Thyroid gland (tissue), 4 donors: ENCODE data around the gene RUNX2. TPM values are rescaled to one million over a fixed set of nuclear protein-coding genes. Genes with fewer than 3 reads are reported as not detected.

Experiments
- DNase-seq, 2 donors: peaks; one replicate each; pipeline ENCODE4 v3.0.0-alpha.2; 2019
- H3K27ac ChIP-seq, 3 donors: fragments of 200-600 bp; sonication (generic); 1 replicate in 2 of 3; 2 replicates in 1 of 3; pipeline ENCODE4 v1.5.1; 2016 to 2019; ENCODE audit warnings: mild to moderate bottlenecking in 1 of 3, moderate library complexity in 1 of 3
- H3K27me3 ChIP-seq: fragments of 200-600 bp; sonication (generic); one replicate; pipeline ENCODE4 v1.5.1; 2019
- H3K36me3 ChIP-seq, 2 donors: fragments of 200-600 bp; sonication (generic); one replicate each; pipeline ENCODE4 v1.5.1; 2016 to 2019
- H3K4me1 ChIP-seq, 2 donors: fragments of 200-600 bp; sonication (generic); one replicate each; pipeline ENCODE4 v1.5.1; 2017 to 2019
- H3K4me3 ChIP-seq, 3 donors: fragments of 200-600 bp; sonication (generic); replicated peaks in 1 of 3; 1 replicate in 2 of 3; 2 replicates in 1 of 3; pipeline ENCODE4 v1.5.1; 2016; ENCODE audit warnings: mild to moderate bottlenecking in 1 of 3
- H3K9me3 ChIP-seq: fragments of 200-600 bp; sonication (generic); one replicate; pipeline ENCODE4 v1.5.1; 2017
- POLR2A ChIP-seq, 2 donors: fragments of 450-650 bp; IDR thresholded peaks; one replicate each; pipeline ENCODE4 v1.6.1; 2017; ENCODE audit warnings: antibody characterized with exemption in 2 of 2, mild to moderate bottlenecking in 2 of 2, moderate library complexity in 1 of 2
- WGBS, 2 donors: methylation state at CpG; one replicate each; pipeline ENCODE4 v1.1.5; 2017; 5-methylcytosine and 5-hydroxymethylcytosine counted together
- intact Hi-C: fragments of 100-400 bp; cut with DNase I; formaldehyde crosslinking; loops from one replicate; pipeline ENCODE4 v1.15.1; 2023
- total RNA-seq, 4 donors: library from RNA; depleted of rRNA; stranded (reverse); fragments of >200 nt; gene quantifications; one replicate each; pipeline ENCODE4 v1.2.3, GENCODE V29; 2016
- TF ChIP-seq, protein P1 (sequence below), 6 experiments: fragments of 200-600 bp in 3 of 6; fragments of 450-650 bp in 3 of 6; sonication (generic) in 3 of 6; IDR thresholded peaks; one replicate each; pipeline ENCODE4 v1.5.1; 2016 to 2019; ENCODE audit warnings: antibody characterized with exemption in 6 of 6, mild to moderate bottlenecking in 2 of 6, inconsistent platforms in 1 of 6, moderate library complexity in 1 of 6

Gene RUNX2
- total RNA-seq, 4 donors from 2014 or later = 1.6 to 4.2 (median 2.7) TPM

DNA sequence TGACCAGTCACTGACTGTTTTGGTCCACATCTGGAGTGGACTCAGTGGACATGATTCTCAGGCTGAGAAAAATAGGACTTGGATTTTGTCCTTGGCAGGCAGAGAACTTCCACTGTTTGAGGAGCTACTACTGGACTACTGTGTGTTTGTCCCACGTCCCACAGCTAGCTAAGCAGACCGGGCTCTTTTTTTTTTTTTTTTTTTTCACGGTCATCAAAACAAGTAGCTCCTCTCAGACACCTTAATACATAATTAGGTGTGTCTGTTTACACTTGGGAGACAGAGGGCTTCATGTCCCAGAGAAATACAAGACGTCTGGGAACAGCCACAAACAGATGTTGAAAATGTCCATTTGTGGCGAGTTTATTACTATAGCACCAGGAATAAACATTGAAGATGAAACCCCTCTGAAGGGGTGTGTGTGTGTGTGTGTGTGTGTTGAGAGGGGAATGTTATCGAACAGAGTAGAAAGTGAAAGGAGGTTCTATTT lies 204.6 kb downstream of the RUNX2 start:
- no peaks in the 10 kb centered on the region for H3K27me3 ChIP-seq
- H3K4me3 ChIP-seq = peak overlapping the region in 1 of 3 donors; percentile 5
- no peaks in the 10 kb centered on the region for H3K9me3 ChIP-seq
- DNase-seq = no peak
- H3K27ac ChIP-seq = no peak overlapping the region
- TF ChIP-seq, protein P1, sequence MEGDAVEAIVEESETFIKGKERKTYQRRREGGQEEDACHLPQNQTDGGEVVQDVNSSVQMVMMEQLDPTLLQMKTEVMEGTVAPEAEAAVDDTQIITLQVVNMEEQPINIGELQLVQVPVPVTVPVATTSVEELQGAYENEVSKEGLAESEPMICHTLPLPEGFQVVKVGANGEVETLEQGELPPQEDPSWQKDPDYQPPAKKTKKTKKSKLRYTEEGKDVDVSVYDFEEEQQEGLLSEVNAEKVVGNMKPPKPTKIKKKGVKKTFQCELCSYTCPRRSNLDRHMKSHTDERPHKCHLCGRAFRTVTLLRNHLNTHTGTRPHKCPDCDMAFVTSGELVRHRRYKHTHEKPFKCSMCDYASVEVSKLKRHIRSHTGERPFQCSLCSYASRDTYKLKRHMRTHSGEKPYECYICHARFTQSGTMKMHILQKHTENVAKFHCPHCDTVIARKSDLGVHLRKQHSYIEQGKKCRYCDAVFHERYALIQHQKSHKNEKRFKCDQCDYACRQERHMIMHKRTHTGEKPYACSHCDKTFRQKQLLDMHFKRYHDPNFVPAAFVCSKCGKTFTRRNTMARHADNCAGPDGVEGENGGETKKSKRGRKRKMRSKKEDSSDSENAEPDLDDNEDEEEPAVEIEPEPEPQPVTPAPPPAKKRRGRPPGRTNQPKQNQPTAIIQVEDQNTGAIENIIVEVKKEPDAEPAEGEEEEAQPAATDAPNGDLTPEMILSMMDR (IDR thresholded peaks at IDR 0.05) = no peak
- TF ChIP-seq POLR2A (IDR thresholded peaks at IDR 0.05) = no peak
- 23 to 31% methylated on average over 6 of the region's 6 CpGs for WGBS, 2 donors
- H3K36me3 ChIP-seq = no peaks in the 10 kb centered on the region
- no peaks in the 10 kb centered on the region for H3K4me1 ChIP-seq
- intact Hi-C loops = no loop called here

DNA sequence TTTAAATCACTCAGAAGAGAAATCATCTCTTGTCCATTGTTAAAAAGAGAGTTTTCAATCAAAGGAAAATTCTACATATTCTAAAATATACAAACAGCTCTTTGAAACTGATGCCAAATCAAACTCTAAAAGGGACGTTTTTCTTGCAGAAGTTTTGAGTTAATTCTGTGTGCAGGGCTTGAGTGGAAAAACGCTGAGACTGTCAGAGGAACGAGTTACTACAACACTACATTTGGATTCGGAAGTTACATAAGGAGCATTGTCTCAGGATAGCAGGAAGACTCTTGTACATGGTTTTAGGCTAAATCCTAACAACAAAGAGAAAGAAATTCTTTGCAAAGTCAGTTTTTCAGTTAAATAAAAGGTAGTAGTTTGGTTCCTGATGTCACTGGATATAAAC lies 205.3 kb downstream of the RUNX2 start:
- no peak for TF ChIP-seq POLR2A (IDR thresholded peaks at IDR 0.05)
- DNase-seq = no peak
- Histone ChIP-seq H3K27ac (no peak overlapping the region), H3K4me1 (no peaks in the 10 kb centered on the region), H3K9me3 (no peaks in the 10 kb centered on the region), H3K27me3 (no peaks in the 10 kb centered on the region), H3K36me3 (no peaks in the 10 kb centered on the region), H3K4me3 (peak overlapping the region in 1 of 3 donors; percentile 5)
- 10 to 16% methylated on average over 4 of the region's 4 CpGs for WGBS, 2 donors
- intact Hi-C loops = no loop called here

DNA sequence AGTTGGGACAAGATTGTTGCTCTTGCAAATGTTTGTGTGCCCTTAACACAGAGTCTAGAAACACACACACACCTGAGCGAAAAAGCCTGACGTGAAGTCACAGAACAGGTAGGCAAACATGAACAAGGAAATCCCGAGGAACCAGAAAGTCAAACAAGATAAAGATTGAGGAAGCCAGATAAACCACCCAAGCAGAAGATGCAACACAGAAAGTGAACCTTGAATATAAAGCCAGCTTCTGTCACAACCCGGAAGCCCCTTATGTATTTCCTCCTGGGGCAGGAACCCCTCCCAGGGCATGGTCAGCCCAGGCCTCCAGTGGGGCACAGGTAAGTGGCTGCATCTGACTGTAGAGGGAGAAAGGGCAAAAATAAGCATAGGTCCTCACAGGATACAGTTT lies 207.8 kb downstream of the RUNX2 start:
- no peaks in the 10 kb centered on the region for H3K9me3 ChIP-seq
- H3K27ac ChIP-seq = no peak overlapping the region
- no peak for DNase-seq
- 79 to 87% methylated on average over 4 of the region's 4 CpGs for WGBS, 2 donors
- H3K4me3 ChIP-seq = no peak overlapping the region
- H3K36me3 ChIP-seq = no peaks in the 10 kb centered on the region
- no peaks in the 10 kb centered on the region for H3K4me1 ChIP-seq
- intact Hi-C loops = no loop called here
- TF ChIP-seq, protein P1 (IDR thresholded peaks at IDR 0.05) = no peak
- TF ChIP-seq POLR2A (IDR thresholded peaks at IDR 0.05) = no peak
- no peaks in the 10 kb centered on the region for H3K27me3 ChIP-seq

DNA sequence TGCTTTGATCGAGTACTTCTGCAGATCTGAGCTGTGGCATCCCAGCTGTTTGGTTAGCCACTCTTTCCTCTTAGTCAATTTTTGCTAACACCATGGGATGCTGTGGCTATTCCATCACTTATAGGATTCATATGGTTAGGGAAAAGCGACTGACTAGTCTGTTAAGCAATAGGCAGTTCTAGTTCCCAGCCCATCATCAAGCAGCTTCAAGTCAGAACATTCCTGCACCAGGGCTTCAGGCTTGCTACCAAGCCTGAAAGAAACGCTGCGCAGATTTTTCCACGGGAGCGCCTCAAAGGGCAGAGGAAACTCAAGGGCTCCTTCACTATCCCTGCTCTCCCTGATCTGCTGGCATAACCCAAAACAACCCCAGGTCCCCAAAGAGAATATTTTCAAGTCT lies 209.4 kb downstream of the RUNX2 start:
- intact Hi-C loops = no loop called here
- 89 to 91% methylated on average over 6 of the region's 6 CpGs for WGBS, 2 donors

DNA sequence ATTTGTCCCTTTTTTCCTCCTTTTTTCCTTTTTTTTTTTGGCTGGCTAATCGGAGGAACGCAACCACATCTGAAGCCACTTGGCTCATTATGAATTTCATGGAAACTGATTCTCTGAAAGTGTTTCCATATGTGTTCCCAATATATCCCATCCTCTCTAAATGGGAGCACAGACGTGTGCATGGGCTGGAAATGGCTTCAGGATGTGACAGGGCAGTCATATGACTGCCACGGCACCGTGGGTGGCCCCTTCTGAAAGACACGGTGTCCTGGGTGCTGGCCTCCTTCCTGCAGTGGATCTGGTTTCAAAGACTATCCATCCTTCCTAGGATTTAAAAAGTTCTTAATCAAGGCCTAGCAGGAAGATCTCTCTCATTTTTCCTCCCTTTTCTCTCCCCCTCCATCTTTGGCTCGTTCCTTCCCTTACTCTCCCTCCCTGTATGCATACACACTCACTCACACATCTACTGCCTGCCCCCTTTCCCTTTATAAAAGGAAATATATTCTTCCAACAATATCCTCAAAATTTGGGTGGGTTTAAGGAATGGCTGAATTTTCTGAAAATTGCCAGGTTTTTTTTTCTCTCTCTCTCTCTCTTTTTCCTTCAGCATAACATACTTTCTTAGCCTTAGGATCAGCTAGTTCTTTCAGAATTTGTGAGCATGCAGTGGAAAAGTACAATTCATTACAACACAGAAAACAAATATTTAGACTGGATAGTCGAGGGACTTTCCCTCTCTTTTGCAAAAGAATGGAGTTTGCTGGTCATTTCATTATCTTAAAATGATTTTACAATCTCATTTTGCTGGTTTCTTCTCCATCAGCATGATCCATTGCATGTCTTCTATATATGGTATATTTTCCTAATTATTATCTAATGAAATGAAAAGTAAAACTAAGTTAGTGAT lies 210.8 kb downstream of the RUNX2 start:
- Histone ChIP-seq H3K36me3 (no peaks in the 10 kb centered on the region), H3K9me3 (no peaks in the 10 kb centered on the region), H3K27ac (peak overlapping the region in 1 of 3 donors; percentile 20), H3K27me3 (no peaks in the 10 kb centered on the region), H3K4me1 (no peaks in the 10 kb centered on the region), H3K4me3 (no peak overlapping the region)
- WGBS, 2 donors = 68 to 74% methylated on average over 8 of the region's 8 CpGs
- DNase-seq = peak; percentile 9 to 28
- TF ChIP-seq, protein P1 (IDR thresholded peaks at IDR 0.05) = no peak
- no peak for TF ChIP-seq POLR2A (IDR thresholded peaks at IDR 0.05)
- intact Hi-C loops = no loop called here

More for the DNA sequence above, 209.4 kb downstream of the RUNX2 start:
- no peaks in the 10 kb centered on the region for H3K9me3 ChIP-seq
- no peaks in the 10 kb centered on the region for H3K27me3 ChIP-seq
- no peaks in the 10 kb centered on the region for H3K36me3 ChIP-seq
- H3K27ac ChIP-seq = no peak overlapping the region
- no peak for DNase-seq
- no peak overlapping the region for H3K4me3 ChIP-seq
- no peaks in the 10 kb centered on the region for H3K4me1 ChIP-seq
- TF ChIP-seq POLR2A (IDR thresholded peaks at IDR 0.05) = no peak

DNA sequence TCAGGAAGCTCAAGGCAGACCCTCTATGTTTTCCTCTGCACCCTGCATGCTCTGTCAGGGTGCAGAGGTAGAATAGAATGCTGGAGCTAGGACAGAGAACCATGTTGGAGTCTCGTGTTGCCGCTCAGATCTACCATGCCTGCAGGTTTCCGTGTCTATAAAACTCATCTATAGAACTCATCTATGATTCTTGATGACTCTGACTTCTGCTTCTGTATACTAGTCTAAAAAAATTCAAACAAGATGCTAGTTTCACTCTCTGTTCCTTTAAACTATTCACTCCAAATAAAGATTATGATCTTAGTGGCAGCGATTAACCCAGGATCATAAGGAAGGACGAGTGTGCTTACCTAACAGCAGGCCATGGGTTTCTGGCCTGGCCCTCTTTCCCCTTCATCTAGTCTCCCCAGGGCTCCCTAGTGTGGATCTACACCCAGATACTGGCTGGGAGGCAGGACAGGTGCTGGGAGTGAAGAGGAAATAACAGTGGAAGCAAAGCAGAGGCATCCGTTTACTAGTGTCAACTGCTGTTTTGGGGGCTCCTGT lies 212.3 kb downstream of the RUNX2 start:
- Histone ChIP-seq H3K9me3 (no peaks in the 10 kb centered on the region), H3K27me3 (no peaks in the 10 kb centered on the region), H3K4me1 (no peaks in the 10 kb centered on the region), H3K27ac (no peak overlapping the region), H3K4me3 (no peak overlapping the region), H3K36me3 (no peaks in the 10 kb centered on the region)
- DNase-seq = no peak
- TF ChIP-seq POLR2A (IDR thresholded peaks at IDR 0.05) = no peak
- TF ChIP-seq, protein P1 (IDR thresholded peaks at IDR 0.05) = no peak
- intact Hi-C loops = no loop called here
- 91 to 92% methylated on average over 6 of the region's 6 CpGs for WGBS, 2 donors
